Left ventricle myocardium inferior (tissue), 1 donor: ENCODE measurements around the gene CHEK2. TPM values are rescaled to one million over a fixed set of nuclear protein-coding genes. Genes with fewer than 3 reads are reported as not detected.
"Not testable (repeated sequence)": the region's sequence is repeated elsewhere in the genome, so short reads cannot be mapped to it uniquely, and the experiment has no call there.

Experiments used
- DNase-seq: peaks from one replicate; pipeline ENCODE4 v3.0.0-alpha.2; 2020
- H3K27ac ChIP-seq: fragments of 200-600 bp; replicated peaks from 2 replicates; pipeline ENCODE4 v1.8.0; 2021
- H3K27me3 ChIP-seq: fragments of 200-600 bp; 2 replicates; pipeline ENCODE4 v1.8.0; 2021; ENCODE audit warnings: low read depth
- H3K36me3 ChIP-seq: fragments of 200-600 bp; 2 replicates; pipeline ENCODE4 v1.8.0; 2021
- H3K4me1 ChIP-seq: fragments of 200-600 bp; 2 replicates; pipeline ENCODE4 v1.8.0; 2021
- H3K4me3 ChIP-seq: fragments of 200-600 bp; 2 replicates; pipeline ENCODE4 v1.8.0; 2021; ENCODE audit warnings: mild to moderate bottlenecking, moderate library complexity
- H3K9me3 ChIP-seq: fragments of 200-600 bp; replicated peaks from 2 replicates; pipeline ENCODE4 v1.8.0; 2021
- intact Hi-C: fragments of 100-400 bp; cut with micrococcal nuclease; formaldehyde crosslinking; loops from one replicate; pipeline ENCODE4 v1.11.0; 2022
- total RNA-seq: library from RNA; stranded (reverse); fragmentation: NEBNext Ultra II Directional; extraction: Animal tissue kit (Norgen Biotek cat#: 25700); gene quantifications from one replicate; pipeline ENCODE4 v1.2.1, GENCODE V29; 2021
- TF ChIP-seq, protein P1 (sequence below): fragments of 200-600 bp; IDR thresholded peaks from 2 replicates; pipeline ENCODE4 v1.8.0; 2021; ENCODE audit warnings: antibody characterized with exemption, mild to moderate bottlenecking, borderline replicate concordance
- donor health status: DM: no; HTN: yes; CAD: no; lungs with severe emphysema.

Gene CHEK2
- total RNA-seq, 1 donor from 2014 or later: 2.5 TPM

GRCh38 chr22:28674121-28674563 lies 67.5 kb downstream of the CHEK2 start:
- DNase-seq: no peak
- H3K4me1 ChIP-seq: peaks cover 12% of the 10 kb centered on the region
- H3K9me3 ChIP-seq: peaks cover 7% of the 10 kb centered on the region
- H3K36me3 ChIP-seq: no peaks in the 10 kb centered on the region
- H3K27ac ChIP-seq: no peak overlapping the region
- intact Hi-C loops: no loop called here
- TF ChIP-seq, protein P1, sequence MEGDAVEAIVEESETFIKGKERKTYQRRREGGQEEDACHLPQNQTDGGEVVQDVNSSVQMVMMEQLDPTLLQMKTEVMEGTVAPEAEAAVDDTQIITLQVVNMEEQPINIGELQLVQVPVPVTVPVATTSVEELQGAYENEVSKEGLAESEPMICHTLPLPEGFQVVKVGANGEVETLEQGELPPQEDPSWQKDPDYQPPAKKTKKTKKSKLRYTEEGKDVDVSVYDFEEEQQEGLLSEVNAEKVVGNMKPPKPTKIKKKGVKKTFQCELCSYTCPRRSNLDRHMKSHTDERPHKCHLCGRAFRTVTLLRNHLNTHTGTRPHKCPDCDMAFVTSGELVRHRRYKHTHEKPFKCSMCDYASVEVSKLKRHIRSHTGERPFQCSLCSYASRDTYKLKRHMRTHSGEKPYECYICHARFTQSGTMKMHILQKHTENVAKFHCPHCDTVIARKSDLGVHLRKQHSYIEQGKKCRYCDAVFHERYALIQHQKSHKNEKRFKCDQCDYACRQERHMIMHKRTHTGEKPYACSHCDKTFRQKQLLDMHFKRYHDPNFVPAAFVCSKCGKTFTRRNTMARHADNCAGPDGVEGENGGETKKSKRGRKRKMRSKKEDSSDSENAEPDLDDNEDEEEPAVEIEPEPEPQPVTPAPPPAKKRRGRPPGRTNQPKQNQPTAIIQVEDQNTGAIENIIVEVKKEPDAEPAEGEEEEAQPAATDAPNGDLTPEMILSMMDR: no peak
- no peaks in the 10 kb centered on the region for H3K27me3 ChIP-seq
- no peak overlapping the region for H3K4me3 ChIP-seq

DNA sequence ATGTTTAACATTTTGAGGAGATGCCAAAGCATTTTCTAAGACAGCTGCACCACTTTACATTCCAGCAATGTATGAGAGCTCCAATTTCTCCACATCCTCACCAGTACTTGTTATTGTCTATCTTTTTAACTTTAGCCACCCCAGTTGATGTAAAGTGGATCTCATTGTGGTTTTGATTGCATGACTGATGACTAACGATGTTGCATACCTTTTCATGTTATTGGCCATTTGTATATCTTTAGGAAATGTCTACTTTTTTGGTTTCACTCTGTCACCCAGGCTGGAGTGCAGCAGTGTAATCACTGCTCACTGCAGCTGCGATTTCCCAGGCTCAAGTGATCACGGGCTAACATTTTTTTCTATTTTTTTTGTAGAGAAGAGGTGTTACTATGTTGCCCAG lies 70.9 kb downstream of the CHEK2 start:
- DNase-seq: no peak
- H3K9me3 ChIP-seq: peaks cover 7% of the 10 kb centered on the region
- TF ChIP-seq, protein P1: no peak
- no peaks in the 10 kb centered on the region for H3K27me3 ChIP-seq
- no peak overlapping the region for H3K27ac ChIP-seq
- intact Hi-C loops: no loop called here
- no peak overlapping the region for H3K4me3 ChIP-seq
- H3K4me1 ChIP-seq: no peaks in the 10 kb centered on the region
- H3K36me3 ChIP-seq: no peaks in the 10 kb centered on the region

GRCh38 chr22:28670161-28670560 lies 71.5 kb downstream of the CHEK2 start:
- no peak for DNase-seq
- H3K9me3 ChIP-seq: peaks cover 7% of the 10 kb centered on the region
- no peaks in the 10 kb centered on the region for H3K4me1 ChIP-seq
- H3K36me3 ChIP-seq: no peaks in the 10 kb centered on the region
- TF ChIP-seq, protein P1: no peak
- intact Hi-C loops: no loop called here
- H3K27ac ChIP-seq: no peak overlapping the region
- no peak overlapping the region for H3K4me3 ChIP-seq
- H3K27me3 ChIP-seq: no peaks in the 10 kb centered on the region

DNA sequence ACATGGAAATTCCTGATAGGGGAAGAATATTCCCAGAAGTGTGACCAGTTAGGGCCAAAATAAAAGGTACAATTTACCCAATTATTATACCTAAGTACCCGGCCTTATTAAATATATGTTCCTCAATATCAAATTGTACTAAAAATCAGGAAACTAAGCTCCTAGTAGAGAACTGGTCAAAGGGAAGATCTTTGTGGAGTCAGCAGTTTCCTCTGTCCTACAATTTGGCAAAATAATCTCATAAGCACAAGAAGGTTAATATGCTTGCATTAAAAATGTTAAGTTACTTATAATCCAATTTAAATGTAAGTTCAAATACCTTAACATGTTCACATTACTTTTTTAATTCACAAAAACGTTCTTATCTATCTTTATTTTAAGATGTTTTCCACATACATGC lies 72.2 kb downstream of the CHEK2 start:
- intact Hi-C loops: no loop called here
- no peaks in the 10 kb centered on the region for H3K36me3 ChIP-seq
- H3K9me3 ChIP-seq: peaks cover 7% of the 10 kb centered on the region
- TF ChIP-seq, protein P1: no peak
- no peaks in the 10 kb centered on the region for H3K4me1 ChIP-seq
- H3K27ac ChIP-seq: no peak overlapping the region
- H3K27me3 ChIP-seq: no peaks in the 10 kb centered on the region
- no peak overlapping the region for H3K4me3 ChIP-seq
- DNase-seq: no peak

GRCh38 chr22:28663569-28663942 lies 78.1 kb downstream of the CHEK2 start:
- H3K27ac ChIP-seq, H3K36me3 ChIP-seq, H3K4me3 ChIP-seq, H3K9me3 ChIP-seq, H3K4me1 ChIP-seq, DNase-seq, intact Hi-C loops, H3K27me3 ChIP-seq: not testable (repeated sequence)

GRCh38 chr22:28658448-28658847 lies 83.2 kb downstream of the CHEK2 start:
- H3K4me1 ChIP-seq: no peaks in the 10 kb centered on the region
- no peaks in the 10 kb centered on the region for H3K36me3 ChIP-seq
- no peak overlapping the region for H3K4me3 ChIP-seq
- intact Hi-C loops: no loop called here
- no peaks in the 10 kb centered on the region for H3K9me3 ChIP-seq
- DNase-seq: no peak
- TF ChIP-seq, protein P1: no peak
- H3K27me3 ChIP-seq: no peaks in the 10 kb centered on the region
- H3K27ac ChIP-seq: no peak overlapping the region
